Suppressor macrophage treated with lipopolysaccharide for 1 hour (primary cell): ENCODE data around the gene CCR2.
A peak's percentile ranks its signal among the peaks of the same experiment; 100 is the strongest.
"Not testable (repeated sequence)": the region's sequence is repeated elsewhere in the genome, so short reads cannot be mapped to it uniquely, and the experiment has no call there.

ENCODE experiments used
- DNase-seq, 3 donors: peaks; one replicate each; pipeline ENCODE4 v3.0.0-alpha.2; 2020 to 2022

CCR2 gene

DNA sequence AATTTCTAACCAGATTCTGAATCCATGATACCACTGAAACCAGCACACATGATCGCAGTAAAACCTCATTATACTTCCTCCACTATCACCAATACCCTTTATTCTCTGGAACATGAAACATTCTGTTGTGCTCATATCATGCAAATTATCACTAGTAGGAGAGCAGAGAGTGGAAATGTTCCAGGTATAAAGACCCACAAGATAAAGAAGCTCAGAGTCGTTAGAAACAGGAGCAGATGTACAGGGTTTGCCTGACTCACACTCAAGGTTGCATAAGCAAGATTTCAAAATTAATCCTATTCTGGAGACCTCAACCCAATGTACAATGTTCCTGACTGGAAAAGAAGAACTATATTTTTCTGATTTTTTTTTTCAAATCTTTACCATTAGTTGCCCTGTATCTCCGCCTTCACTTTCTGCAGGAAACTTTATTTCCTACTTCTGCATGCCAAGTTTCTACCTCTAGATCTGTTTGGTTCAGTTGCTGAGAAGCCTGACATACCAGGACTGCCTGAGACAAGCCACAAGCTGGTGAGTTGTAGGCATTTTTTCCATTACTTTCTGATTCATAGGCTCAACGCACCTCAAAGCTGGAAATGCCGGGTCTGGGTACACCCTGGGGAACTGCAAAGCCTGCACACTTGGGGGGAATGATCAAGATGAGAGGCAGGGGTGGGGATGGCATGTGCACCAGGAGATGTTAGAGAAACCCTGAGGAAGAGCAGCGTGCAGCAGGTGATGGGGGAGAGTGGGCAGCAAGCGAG is at the start of gene CCR2:
TSS of gene CCR2 (plus strand) at position 465 of the 764 bp plus-strand sequence. CDS start 3,417 bp downstream, outside the sequence.
- peak; percentile 41 to 57 (median 52) for DNase-seq

DNA sequence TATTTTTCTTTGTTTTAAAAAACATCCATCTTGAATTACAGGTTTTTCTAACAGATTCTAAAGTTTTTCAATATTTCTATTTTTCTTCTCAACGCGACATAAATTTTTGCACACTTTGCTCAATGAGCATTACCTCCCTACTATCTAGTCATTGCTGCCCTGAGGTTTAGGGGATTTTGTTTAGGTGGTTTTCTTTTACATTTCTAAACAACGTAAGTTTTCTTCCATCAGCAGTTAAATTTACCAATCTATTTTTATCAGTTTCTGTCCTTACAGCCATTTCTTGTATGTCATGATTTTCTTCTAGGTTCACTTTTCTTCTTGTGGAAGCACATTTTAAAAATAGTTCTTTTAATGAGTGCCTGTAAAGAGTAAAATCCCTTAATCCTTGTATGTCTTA is 49.2 kb upstream of the CCR2 start:
- no peak for DNase-seq

DNA sequence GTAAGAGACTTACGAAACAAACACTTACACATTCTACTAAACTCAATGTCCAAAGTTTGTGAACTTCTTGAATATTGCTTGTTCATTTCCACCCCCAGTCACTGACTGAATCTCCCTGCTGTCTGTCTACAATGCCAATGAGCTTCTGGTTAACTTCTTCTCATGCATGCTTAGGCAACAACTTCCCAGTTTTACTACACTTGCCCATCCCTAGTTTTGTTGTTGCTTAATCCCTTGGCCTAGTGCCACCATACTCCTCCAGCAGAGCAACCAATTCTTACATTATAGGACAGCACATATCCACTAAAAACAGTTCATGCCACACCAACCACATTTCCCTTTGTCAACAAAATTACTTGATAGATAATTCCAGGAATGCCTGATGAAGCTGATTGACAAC is 40.9 kb upstream of the CCR2 start:
- peak; percentile 91 to 98 (median 95) for DNase-seq

DNA sequence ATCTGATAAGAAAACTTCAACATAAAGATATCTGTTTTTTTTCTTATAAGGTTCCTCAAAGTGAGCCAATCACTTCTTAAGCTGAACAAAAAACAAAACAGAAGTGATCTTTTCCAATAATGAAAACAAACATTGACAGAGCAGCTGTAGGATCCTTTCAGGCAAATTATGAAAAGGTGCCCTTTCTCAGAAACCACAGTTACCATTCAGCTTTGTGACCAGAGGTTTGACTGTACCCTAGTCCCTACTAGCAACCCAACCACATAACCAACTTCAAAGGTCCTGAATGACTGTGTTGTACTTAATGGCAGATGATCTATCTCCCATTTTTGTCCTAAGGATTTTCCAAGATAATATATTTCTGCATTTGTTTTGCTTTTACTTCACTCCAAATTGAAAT is 39.4 kb upstream of the CCR2 start:
- peak in 1 of 3 donors; percentile 42 for DNase-seq

DNA sequence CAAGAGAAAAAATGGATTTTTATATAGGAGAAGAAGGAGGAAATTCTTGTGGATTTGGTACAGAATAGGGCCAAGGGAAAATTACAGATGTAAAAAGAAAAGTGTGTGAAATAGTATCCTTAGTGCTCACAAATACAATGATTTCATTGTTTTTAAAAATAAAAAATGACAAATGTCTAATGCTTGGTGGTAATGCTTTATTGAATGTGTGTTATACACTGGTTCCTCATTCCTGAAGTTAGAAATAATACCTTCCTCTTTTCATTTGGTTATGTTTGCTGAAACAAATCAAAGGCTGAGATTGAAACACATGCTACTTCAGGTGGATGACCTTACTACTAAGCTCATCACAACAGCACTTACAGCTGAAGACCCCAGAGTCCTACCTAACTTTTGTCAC is 37.7 kb upstream of the CCR2 start:
- DNase-seq: peak in 2 of 3 donors; percentile 72 to 77

GRCh38 chr3:46318207-46318927 is 35.5 kb upstream of the CCR2 start:
- peak; percentile 62 to 84 (median 84) for DNase-seq

DNA sequence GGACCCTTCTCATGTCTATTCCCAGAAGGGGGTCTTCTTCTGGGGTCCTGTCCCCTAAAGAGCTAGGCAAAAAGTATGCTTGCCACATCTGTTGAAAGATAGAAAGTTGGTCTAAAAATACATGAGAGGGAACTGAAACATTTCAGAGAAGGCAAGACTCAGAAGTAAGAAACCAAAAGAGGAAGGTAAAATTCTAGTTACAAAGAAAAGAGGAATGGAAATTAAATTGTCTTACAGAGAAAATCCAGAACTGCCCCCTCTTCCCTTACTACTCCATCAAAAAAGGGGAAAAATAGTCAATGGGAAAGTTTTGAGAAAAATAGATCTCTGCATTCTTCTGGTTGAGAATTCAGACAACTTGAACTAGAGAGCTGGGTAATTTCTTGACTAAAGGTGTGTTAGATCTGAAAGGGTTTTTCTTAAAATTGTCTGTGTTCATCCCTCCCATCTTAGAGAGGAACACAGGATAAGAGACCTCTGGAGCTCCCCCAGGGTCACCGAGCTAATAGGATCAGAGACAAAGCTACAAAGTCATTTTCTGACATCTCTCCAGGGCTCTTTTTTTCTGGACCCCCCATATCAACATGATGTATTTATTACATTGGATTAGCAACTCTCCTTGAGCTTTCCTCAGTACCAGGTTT is 32.3 kb upstream of the CCR2 start:
- DNase-seq: peak; percentile 44 to 89 (median 79)

DNA sequence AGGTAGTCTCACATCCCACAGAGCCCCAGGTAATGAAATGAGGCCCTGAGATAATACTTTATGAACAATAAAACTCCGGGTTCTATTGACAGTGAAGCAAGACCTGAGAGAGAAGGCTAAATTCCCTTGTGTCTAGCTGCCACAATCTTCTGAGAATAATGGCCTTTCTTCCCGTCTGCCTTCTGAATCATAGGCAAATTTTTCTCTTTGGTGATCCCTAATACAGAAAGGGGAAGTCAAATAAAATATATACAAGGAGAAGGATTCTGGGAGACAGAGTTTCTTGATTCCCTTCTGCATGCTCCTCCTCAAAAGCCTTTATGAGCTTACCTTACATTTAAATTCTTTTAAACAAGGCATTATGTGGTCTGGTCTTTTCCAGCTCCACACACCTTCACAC is 29.9 kb upstream of the CCR2 start:
- peak; percentile 63 to 91 (median 83) for DNase-seq

DNA sequence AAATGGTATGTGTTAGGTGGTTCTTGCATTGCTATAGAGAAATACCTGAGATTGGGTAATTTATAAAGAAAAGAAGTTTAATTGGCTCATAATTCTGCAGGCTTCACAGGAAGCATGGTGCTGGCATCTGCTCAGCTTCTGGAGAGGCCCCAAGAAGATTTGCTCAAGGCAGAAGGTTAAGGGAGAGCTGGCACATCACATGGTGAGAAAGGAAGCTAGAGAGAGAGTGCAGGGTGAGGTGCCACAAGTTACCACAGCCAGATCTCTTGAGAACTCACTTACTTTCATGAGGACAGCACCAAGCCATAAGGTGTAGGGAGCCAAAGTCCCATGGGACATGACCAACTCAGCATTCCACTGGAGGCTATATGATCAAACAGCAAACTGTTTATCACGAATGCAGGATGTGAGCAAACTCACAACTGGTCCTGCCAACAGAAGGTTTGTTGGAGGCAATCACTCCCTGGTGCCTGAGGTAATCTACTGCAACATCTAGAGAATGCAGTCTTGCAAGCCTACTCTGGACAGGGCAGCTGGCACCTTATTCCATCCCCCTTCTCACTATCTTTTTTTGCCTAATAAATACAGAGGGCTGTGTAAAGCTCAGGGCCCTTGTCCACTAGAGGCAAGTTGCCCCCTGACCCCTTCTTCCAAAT is 28.1 kb upstream of the CCR2 start:
- DNase-seq: no peak

- DNase-seq: not testable (repeated sequence)
Measured at GRCh38 chr3:46330676-46331075, 23.2 kb upstream of the CCR2 start.

DNA sequence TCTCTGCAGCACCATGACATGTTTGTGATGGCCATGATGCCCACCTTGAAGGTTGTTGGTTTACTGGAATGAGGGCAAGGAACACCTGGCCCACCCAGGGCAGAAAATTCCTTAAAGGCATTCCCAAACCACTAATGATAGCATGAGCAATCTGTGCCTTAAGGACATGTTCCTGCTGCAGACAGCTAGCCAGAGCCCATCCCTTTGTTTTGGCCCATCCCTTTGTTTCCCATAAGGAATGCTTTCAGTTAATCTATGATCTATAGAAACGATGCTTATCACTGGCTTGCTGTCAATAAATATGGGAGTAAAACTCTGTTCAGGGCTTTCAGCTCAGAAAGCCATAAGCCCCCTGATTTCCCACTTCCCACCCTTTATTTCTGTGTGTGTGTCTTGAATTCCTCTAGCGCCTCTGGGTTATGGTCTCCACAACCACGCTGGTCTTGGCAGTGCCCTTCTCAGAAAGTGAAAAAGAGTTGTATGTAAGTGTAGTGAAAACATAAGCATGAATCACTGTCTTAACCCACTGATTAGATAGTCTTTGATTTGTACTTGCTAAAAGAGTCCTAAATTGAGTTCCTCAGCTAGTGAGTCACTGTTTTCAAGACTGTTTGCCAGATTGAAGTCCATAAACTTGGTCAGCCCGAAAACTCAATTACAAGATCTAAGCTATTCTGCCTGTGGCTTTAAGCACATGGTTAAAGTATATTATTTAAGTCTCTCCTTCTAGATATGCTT is 19.0 kb upstream of the CCR2 start:
- peak in 2 of 3 donors; percentile 40 to 48 for DNase-seq

GRCh38 chr3:46335541-46335940 is 18.4 kb upstream of the CCR2 start:
- DNase-seq: no peak

DNA sequence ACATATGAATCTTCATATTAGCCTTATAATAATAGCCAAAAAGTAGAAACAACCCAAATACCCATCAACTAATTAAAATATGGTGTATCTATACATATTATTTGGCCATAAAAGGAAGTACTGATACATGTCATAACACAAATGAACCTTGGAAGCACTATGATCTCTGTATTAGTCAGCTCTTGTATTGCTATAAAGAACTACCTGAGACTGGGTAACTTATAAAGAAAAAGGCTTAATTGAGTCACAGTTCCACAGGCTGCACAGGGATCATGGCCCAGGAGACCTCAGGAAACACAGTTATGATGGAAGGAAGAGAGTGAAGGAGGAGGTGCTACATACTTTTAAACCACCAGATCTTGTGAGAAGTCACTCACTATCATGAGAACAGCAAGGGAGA is 16.0 kb upstream of the CCR2 start:
- no peak for DNase-seq

- no peak for DNase-seq
Measured at GRCh38 chr3:46338840-46339239, 15.1 kb upstream of the CCR2 start.

DNA sequence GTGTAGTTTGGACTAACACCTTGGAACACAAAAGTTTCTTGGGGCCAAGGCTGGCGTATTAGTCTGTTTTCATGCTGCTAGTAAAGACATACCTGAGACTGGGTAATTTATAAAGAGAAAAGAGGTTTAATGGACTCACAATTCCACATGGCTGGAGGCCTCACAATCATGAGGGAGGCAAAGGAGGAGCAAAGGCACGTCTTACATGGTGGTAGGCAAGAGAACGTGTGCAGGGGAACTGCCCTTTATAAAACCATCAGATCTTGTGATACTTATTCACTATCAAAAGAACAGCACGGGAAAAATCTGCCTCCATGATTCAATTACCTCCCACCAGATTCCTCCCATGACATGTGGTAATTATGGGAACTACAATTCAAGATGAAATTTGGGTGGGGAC is 9.4 kb upstream of the CCR2 start:
- DNase-seq: no peak

DNA sequence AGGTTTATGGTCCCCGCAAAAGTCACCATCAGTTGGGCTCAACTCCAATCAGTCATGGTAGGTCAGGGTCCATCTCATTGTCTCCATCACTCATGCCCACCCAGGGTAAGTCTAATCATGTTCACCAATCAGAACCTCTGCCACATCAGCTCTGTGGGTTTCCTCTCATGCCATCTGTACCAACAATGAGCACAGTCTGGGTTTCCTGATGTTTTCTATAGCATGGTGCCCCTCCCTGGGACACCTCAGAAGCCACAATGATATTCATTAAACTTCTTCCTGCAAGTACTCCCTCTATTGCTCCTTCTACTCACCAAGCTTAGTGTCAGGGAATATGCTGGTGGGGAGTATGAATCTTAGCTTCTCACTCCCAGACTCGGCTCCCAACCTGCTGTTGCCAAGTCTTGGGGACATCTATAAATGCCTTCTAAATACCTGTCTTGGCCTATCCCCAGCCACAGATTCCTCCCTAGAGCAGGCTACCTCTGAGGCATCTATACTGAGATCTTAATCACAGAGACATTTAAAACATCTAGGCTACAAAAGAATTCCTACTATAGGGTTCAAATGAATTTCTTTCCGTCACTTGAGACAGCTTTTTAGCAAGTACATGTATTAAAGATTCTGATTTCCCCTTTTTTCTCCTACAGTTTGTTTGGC is 5.0 kb upstream of the CCR2 start:
- DNase-seq: no peak

- peak in 1 of 3 donors; percentile 46 for DNase-seq
Measured at GRCh38 chr3:46349484-46350261, 4.2 kb upstream of the CCR2 start.

DNA sequence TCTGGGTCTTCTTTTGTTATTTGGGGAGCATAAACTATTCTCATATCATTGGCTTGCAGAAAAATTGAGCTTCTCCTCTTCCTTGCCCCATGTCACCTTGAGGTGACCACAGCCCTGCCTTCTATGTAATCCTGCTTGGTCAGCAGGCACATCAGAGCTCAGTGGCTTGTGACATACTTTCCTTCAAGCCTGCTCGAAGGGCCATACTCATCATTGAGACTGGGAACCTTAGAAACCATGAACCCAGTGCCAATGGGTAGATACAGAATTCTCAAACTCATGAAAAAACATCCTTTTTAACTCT is 3.7 kb upstream of the CCR2 start:
- no peak for DNase-seq

DNA sequence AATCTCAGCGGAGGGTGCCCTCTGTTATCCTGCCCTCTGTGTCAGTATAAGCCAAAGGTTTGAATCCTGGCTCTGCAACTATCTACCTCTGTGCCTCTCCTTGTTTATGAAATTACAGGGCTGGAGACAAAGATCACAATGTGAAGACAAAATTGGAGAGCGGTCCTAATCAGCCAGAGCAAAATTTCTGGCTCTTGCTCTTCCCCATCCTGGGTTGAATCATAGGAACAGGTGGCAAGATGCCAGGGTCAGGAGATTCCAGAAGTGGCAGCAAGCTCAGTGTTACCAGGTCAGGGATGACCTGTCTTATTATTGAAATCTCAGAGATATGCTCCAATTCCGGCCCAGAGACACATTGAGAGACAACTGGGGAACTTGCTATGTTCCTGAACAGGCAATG is 2.3 kb upstream of the CCR2 start:
- peak in 1 of 3 donors; percentile 35 for DNase-seq

GRCh38 chr3:46353090-46353489 is 821 bp upstream of the CCR2 start:
- DNase-seq: no peak

DNA sequence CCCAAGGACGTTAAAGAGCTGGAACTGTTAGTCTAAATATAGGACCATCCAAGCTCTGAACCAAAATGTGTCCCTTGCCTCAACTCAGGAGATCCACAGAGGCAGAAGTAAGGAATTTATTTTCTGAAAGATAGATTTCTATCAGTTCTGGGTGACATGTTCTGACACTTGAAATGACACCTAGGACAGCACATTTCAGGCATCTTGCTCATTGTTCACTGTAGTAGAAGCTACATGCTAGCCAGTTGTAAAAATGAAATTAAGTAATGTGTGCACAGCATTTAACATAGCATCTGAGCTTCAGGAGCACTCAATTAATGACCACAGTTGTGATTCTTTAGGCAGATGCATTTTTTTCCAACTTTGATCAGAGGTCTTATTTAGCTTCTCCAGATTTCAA is 567 bp downstream of the CCR2 start:
- no peak for DNase-seq
